H9 (cell line): ENCODE measurements around the gene HAGH. TPM values are rescaled to one million over a fixed set of nuclear protein-coding genes. Genes with fewer than 3 reads are reported as not detected.

Experiments
- DNase-seq: peaks from one replicate; pipeline ENCODE4 v3.0.0-alpha.2; 2017
- H2AFZ ChIP-seq: one replicate; pipeline ENCODE4 v1.6.1; 2013; ENCODE audit warnings: mild to moderate bottlenecking, low read length, control low read depth, moderate library complexity
- H2AK5ac ChIP-seq: 2 replicates; pipeline ENCODE4 v1.6.1; 2013; ENCODE audit warnings: low read length, control low read depth, mixed read lengths; ENCODE audit not compliant: insufficient read length
- H2BK120ac ChIP-seq: one replicate; pipeline ENCODE4 v1.6.1; 2013; ENCODE audit warnings: low read depth, mild to moderate bottlenecking, low read length, control low read depth, inconsistent platforms; ENCODE audit not compliant: poor library complexity, severe bottlenecking
- H2BK12ac ChIP-seq: 2 replicates; pipeline ENCODE4 v1.6.1; 2013; ENCODE audit warnings: low read length, control low read depth, mixed read lengths, low read depth; ENCODE audit not compliant: insufficient read length
- H2BK15ac ChIP-seq: 2 replicates; pipeline ENCODE4 v1.6.1; 2013; ENCODE audit warnings: low read depth, low read length, control low read depth
- H2BK20ac ChIP-seq: one replicate; pipeline ENCODE4 v1.6.1; 2013; ENCODE audit warnings: low read depth, mild to moderate bottlenecking, low read length, control low read depth, inconsistent platforms; ENCODE audit not compliant: poor library complexity, severe bottlenecking
- H2BK5ac ChIP-seq: 2 replicates; pipeline ENCODE4 v1.6.1; 2013; ENCODE audit warnings: low read length, control low read depth, mixed read lengths; ENCODE audit not compliant: insufficient read length
- H3K14ac ChIP-seq: 2 replicates; pipeline ENCODE4 v1.6.1; 2013; ENCODE audit warnings: low read length, control low read depth; ENCODE audit not compliant: insufficient read depth
- H3K18ac ChIP-seq: 2 replicates; pipeline ENCODE4 v1.6.1; 2013; ENCODE audit warnings: low read depth, mild to moderate bottlenecking, mixed read lengths, low read length, control low read depth; ENCODE audit not compliant: insufficient read length
- H3K23ac ChIP-seq: 2 replicates; pipeline ENCODE4 v1.6.1; 2013; ENCODE audit warnings: low read length, control low read depth, mixed read lengths, low read depth; ENCODE audit not compliant: insufficient read length
- H3K23me2 ChIP-seq: 2 replicates; pipeline ENCODE4 v1.6.1; 2013; ENCODE audit warnings: low read depth, mild to moderate bottlenecking, mixed read lengths, low read length, control low read depth; ENCODE audit not compliant: insufficient read length, poor library complexity, severe bottlenecking
- H3K27ac ChIP-seq: 2 replicates; pipeline ENCODE4 v1.5.1; 2013; ENCODE audit warnings: low read length, control low read depth, mixed read lengths, low read depth; ENCODE audit not compliant: insufficient read length
- H3K27me3 ChIP-seq: 2 replicates; pipeline ENCODE4 v1.6.1; 2013; ENCODE audit warnings: low read length, control low read depth, inconsistent platforms; ENCODE audit not compliant: insufficient read depth
- H3K4ac ChIP-seq: 2 replicates; pipeline ENCODE4 v1.6.1; 2013; ENCODE audit warnings: low read depth, mild to moderate bottlenecking, control low read depth, inconsistent platforms, low read length, moderate library complexity
- H3K4me1 ChIP-seq: 2 replicates; pipeline ENCODE4 v1.6.1; 2013; ENCODE audit warnings: low read length, control low read depth, inconsistent platforms; ENCODE audit not compliant: insufficient read depth
- H3K4me2 ChIP-seq: 2 replicates; pipeline ENCODE4 v1.6.1; 2013; ENCODE audit warnings: low read length, control low read depth, mixed read lengths; ENCODE audit not compliant: insufficient read length, insufficient read depth
- H3K56ac ChIP-seq: 2 replicates; pipeline ENCODE4 v1.6.1; 2013; ENCODE audit warnings: low read depth, mild to moderate bottlenecking, mixed read lengths, low read length, control low read depth; ENCODE audit not compliant: insufficient read length
- H3K79me1 ChIP-seq: 2 replicates; pipeline ENCODE4 v1.6.1; 2013; ENCODE audit warnings: low read depth, mild to moderate bottlenecking, moderate library complexity, low read length, control low read depth, inconsistent platforms; ENCODE audit not compliant: insufficient read depth, poor library complexity, severe bottlenecking
- H3K79me2 ChIP-seq: 2 replicates; pipeline ENCODE4 v1.6.1; 2013; ENCODE audit warnings: low read length, control low read depth, inconsistent platforms; ENCODE audit not compliant: insufficient read depth
- H3K9ac ChIP-seq: 2 replicates; pipeline ENCODE4 v1.6.1; 2013; ENCODE audit warnings: low read length, control low read depth, mixed read lengths; ENCODE audit not compliant: insufficient read length; ENCODE audit errors: extremely low read depth
- H3K9me3 ChIP-seq: one replicate; pipeline ENCODE4 v1.6.1; 2013; ENCODE audit warnings: low read depth, low read length, inconsistent platforms; ENCODE audit not compliant: control insufficient read depth
- H3T11ph ChIP-seq: one replicate; pipeline ENCODE4 v1.6.1; 2013; ENCODE audit warnings: mild to moderate bottlenecking, low read length, control low read depth, inconsistent platforms
- H4K20me1 ChIP-seq: one replicate; pipeline ENCODE4 v1.6.1; 2013; ENCODE audit not compliant: control insufficient read depth, insufficient read length, insufficient read depth
- H4K5ac ChIP-seq: 2 replicates; pipeline ENCODE4 v1.6.1; 2013; ENCODE audit warnings: low read depth, mild to moderate bottlenecking, mixed read lengths, low read length, control low read depth; ENCODE audit not compliant: insufficient read length
- H4K8ac ChIP-seq: replicated peaks from 2 replicates; pipeline ENCODE4 v1.6.1; 2013; ENCODE audit warnings: low read length, control low read depth, mixed read lengths, low read depth; ENCODE audit not compliant: insufficient read length
- H4K91ac ChIP-seq: 2 replicates; pipeline ENCODE4 v1.6.1; 2013; ENCODE audit warnings: low read depth, mild to moderate bottlenecking, moderate library complexity, mixed read lengths, low read length, control low read depth; ENCODE audit not compliant: insufficient read length
- H3K27ac Mint-ChIP-seq, 3 experiments: 2 replicates in 2 of 3; 3 replicates in 1 of 3; pipeline ENCODE4 v1.8.0; 2020 to 2021; ENCODE audit warnings: mixed read lengths in 3 of 3, mild to moderate bottlenecking in 1 of 3, moderate library complexity in 1 of 3
- H3K27me3 Mint-ChIP-seq: 2 replicates; pipeline ENCODE4 v1.8.0; 2021; ENCODE audit warnings: low read depth, mild to moderate bottlenecking, moderate library complexity, mixed read lengths
- H3K36me3 Mint-ChIP-seq, 3 experiments: 2 replicates in 2 of 3; 3 replicates in 1 of 3; pipeline ENCODE4 v1.8.0; 2020 to 2021; ENCODE audit warnings: low read depth in 3 of 3, mixed read lengths in 3 of 3; ENCODE audit not compliant: insufficient read depth in 1 of 3
- H3K4me1 Mint-ChIP-seq, 2 experiments: 2 replicates each; pipeline ENCODE4 v1.8.0; 2020; ENCODE audit warnings: mixed read lengths in 2 of 2
- H3K4me3 Mint-ChIP-seq, 2 experiments: 2 replicates in 1 of 2; 3 replicates in 1 of 2; pipeline ENCODE4 v1.8.0; 2020 to 2021; ENCODE audit warnings: mild to moderate bottlenecking in 2 of 2, mixed read lengths in 2 of 2, moderate library complexity in 1 of 2
- H3K9me3 Mint-ChIP-seq, 2 experiments: 2 replicates in 1 of 2; 3 replicates in 1 of 2; pipeline ENCODE4 v1.8.0; 2020; ENCODE audit warnings: mild to moderate bottlenecking in 2 of 2, mixed read lengths in 2 of 2, moderate library complexity in 1 of 2
- WGBS: extraction: QIAGEN DNeasy Blood & Tissue Kit; methylation state at CpG from one replicate; pipeline ENCODE4 v1.1.7; 2013; ENCODE audit warnings: missing lambda C conversion rate, low lambda C conversion rate, mixed read lengths; ENCODE audit not compliant: insufficient read length; ENCODE audit errors: extremely low coverage; 5-methylcytosine and 5-hydroxymethylcytosine counted together
- total RNA-seq: library from RNA; stranded (reverse); gene quantifications from 2 replicates; pipeline ENCODE4 v1.2.1, GENCODE V29; 2021
- TF ChIP-seq, protein P1 (sequence below): fragments of 200-600 bp; sonication (generic); conservative IDR thresholded peaks from 3 replicates; pipeline ENCODE4 v1.8.0; 2021; ENCODE audit warnings: antibody characterized with exemption, mild to moderate bottlenecking

Gene HAGH
- total RNA-seq, 1 experiment from 2014 or later: 30.0 TPM

DNA sequence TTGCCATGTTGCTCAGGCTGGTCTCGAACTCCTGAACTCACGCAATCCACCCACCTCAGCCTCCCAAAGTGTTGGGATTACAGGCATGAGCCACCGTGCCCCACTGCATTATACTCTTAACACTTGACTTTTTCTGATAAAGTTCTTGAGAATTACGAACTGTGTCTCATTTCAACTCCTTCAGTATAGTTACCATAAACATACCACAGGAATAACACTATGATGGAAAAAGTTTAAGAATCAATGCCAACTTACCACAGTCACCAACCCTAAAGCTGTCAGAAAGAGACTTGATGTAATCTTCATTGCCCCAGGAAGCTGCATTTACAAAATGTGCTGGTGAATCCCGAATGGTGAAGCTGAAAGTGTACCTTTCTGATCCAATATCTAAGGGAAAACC, 35.1 kb upstream of the HAGH start:
- no peak overlapping the region for H2BK20ac ChIP-seq
- no peak overlapping the region for H2AFZ ChIP-seq
- H3K36me3 Mint-ChIP-seq: peaks cover 0 to 2% (median 0%) of the 10 kb centered on the region in 3 experiments; a peak in 1 of 7 replicates
- H3K9ac ChIP-seq: no peak overlapping the region
- H3K14ac ChIP-seq: no peak overlapping the region
- no peak overlapping the region for H3K4me2 ChIP-seq
- H2BK5ac ChIP-seq: no peak overlapping the region
- no peak overlapping the region for H3K27ac Mint-ChIP-seq
- no peak for DNase-seq
- no peak overlapping the region for H2AK5ac ChIP-seq
- peaks cover 67% of the 10 kb centered on the region for H3K27me3 Mint-ChIP-seq
- H3K23me2 ChIP-seq: no peaks in the 10 kb centered on the region
- WGBS: no CpG with 5 or more reads among the region's 5 CpGs
- no peak overlapping the region for H2BK12ac ChIP-seq
- H3K4me3 Mint-ChIP-seq: no peak overlapping the region
- H3K79me1 ChIP-seq: no peaks in the 10 kb centered on the region
- no peaks in the 10 kb centered on the region for H3K4me1 Mint-ChIP-seq
- H3K27me3 ChIP-seq: no peaks in the 10 kb centered on the region
- H4K20me1 ChIP-seq: no peaks in the 10 kb centered on the region
- TF ChIP-seq, protein P1, sequence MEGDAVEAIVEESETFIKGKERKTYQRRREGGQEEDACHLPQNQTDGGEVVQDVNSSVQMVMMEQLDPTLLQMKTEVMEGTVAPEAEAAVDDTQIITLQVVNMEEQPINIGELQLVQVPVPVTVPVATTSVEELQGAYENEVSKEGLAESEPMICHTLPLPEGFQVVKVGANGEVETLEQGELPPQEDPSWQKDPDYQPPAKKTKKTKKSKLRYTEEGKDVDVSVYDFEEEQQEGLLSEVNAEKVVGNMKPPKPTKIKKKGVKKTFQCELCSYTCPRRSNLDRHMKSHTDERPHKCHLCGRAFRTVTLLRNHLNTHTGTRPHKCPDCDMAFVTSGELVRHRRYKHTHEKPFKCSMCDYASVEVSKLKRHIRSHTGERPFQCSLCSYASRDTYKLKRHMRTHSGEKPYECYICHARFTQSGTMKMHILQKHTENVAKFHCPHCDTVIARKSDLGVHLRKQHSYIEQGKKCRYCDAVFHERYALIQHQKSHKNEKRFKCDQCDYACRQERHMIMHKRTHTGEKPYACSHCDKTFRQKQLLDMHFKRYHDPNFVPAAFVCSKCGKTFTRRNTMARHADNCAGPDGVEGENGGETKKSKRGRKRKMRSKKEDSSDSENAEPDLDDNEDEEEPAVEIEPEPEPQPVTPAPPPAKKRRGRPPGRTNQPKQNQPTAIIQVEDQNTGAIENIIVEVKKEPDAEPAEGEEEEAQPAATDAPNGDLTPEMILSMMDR: no peak
- H3K9me3 ChIP-seq: no peaks in the 10 kb centered on the region
- H4K91ac ChIP-seq: no peak overlapping the region
- H3K79me2 ChIP-seq: no peaks in the 10 kb centered on the region
- no peak overlapping the region for H3K56ac ChIP-seq
- H3K27ac ChIP-seq: no peak overlapping the region
- H3K23ac ChIP-seq: no peak overlapping the region
- no peak overlapping the region for H4K8ac ChIP-seq
- no peaks in the 10 kb centered on the region for H3K9me3 Mint-ChIP-seq
- H2BK15ac ChIP-seq: no peak overlapping the region
- H3K4ac ChIP-seq: no peak overlapping the region
- no peaks in the 10 kb centered on the region for H3K4me1 ChIP-seq
- H4K5ac ChIP-seq: no peak overlapping the region
- H3T11ph ChIP-seq: no peak overlapping the region
- H3K18ac ChIP-seq: no peak overlapping the region
- no peak overlapping the region for H2BK120ac ChIP-seq
